KMS-11 (cell line): ENCODE measurements around the gene HECTD1.

Source experiments
- H2AFZ ChIP-seq: fragments of 200-600 bp; sonication (generic); 2 replicates; pipeline ENCODE4 v1.6.1; 2016; ENCODE audit warnings: antibody characterized with exemption, mixed run types, low read depth
- H3K27ac ChIP-seq: fragments of 200-600 bp; sonication (generic); 2 replicates; pipeline ENCODE4 v1.6.1; 2016; ENCODE audit warnings: mild to moderate bottlenecking, mixed run types
- H3K27me3 ChIP-seq: fragments of 200-600 bp; sonication (generic); 2 replicates; pipeline ENCODE4 v1.6.1; 2017; ENCODE audit warnings: mild to moderate bottlenecking, low read depth, mixed run types, moderate library complexity; ENCODE audit not compliant: insufficient read depth
- H3K36me3 ChIP-seq: fragments of 200-600 bp; sonication (generic); 2 replicates; pipeline ENCODE4 v1.6.1; 2017; ENCODE audit warnings: mild to moderate bottlenecking, mixed run types; ENCODE audit not compliant: insufficient read depth
- H3K4me1 ChIP-seq: fragments of 200-600 bp; sonication (generic); 2 replicates; pipeline ENCODE4 v1.6.1; 2016; ENCODE audit warnings: mild to moderate bottlenecking, low read depth, mixed run types; ENCODE audit not compliant: poor library complexity, severe bottlenecking
- H3K4me2 ChIP-seq: fragments of 200-600 bp; sonication (generic); 2 replicates; pipeline ENCODE4 v1.7.0; 2016; ENCODE audit warnings: mild to moderate bottlenecking, mixed run types
- H3K4me3 ChIP-seq: fragments of 200-600 bp; sonication (generic); IDR thresholded peaks from 2 replicates; pipeline ENCODE4 v1.6.1; 2017; ENCODE audit warnings: low read depth, low read length, mixed read lengths; ENCODE audit not compliant: insufficient read depth
- H3K79me2 ChIP-seq: fragments of 200-600 bp; sonication (generic); 2 replicates; pipeline ENCODE4 v1.6.1; 2016; ENCODE audit warnings: low read depth, mixed run types; ENCODE audit not compliant: insufficient read depth
- H3K9ac ChIP-seq: fragments of 200-600 bp; sonication (generic); 2 replicates; pipeline ENCODE4 v1.6.1; 2016; ENCODE audit warnings: mild to moderate bottlenecking, mixed run types
- H4K20me1 ChIP-seq: fragments of 200-600 bp; sonication (generic); 2 replicates; pipeline ENCODE4 v1.6.1; 2016; ENCODE audit warnings: mild to moderate bottlenecking, mixed run types; ENCODE audit not compliant: insufficient read depth
- CTCF ChIP-seq: fragments of 200-600 bp; sonication (generic); conservative IDR thresholded peaks from 2 replicates; pipeline ENCODE4 v1.6.1; 2017; ENCODE audit warnings: low read depth, mild to moderate bottlenecking, antibody characterized with exemption, low read length, moderate library complexity, mixed read lengths

The HECTD1 gene

GRCh38 chr14:31172084-31172483, 35.5 kb downstream of the HECTD1 start:
- Histone ChIP-seq H3K4me2 (no peak overlapping the region), H3K9ac (no peak overlapping the region), H4K20me1 (no peaks in the 10 kb centered on the region), H3K4me3 (no peak overlapping the region), H3K36me3 (no peaks in the 10 kb centered on the region), H3K27ac (no peak overlapping the region), H3K79me2 (no peaks in the 10 kb centered on the region), H3K27me3 (no peaks in the 10 kb centered on the region), H2AFZ (no peak overlapping the region), H3K4me1 (no peaks in the 10 kb centered on the region)
- TF ChIP-seq CTCF, result no peak

DNA sequence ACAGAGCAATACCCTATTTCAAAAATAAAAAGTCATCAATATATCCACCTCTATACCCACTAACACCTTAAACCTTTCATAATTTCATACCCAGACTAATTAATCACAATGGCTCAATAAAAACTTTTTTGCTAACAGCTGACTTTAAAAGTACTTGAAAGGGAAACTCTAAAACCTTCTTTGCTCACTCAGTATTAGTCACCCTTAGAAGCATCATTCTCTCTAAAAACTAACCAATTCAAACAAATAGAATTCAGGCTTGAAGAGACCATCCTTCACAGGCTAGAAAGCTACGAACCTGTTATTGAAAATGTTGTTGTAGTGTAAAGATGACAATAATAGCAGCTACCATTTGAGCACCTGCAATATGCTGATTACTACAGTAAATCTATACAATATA, 37.2 kb downstream of the HECTD1 start:
- Histone ChIP-seq H3K79me2 (no peaks in the 10 kb centered on the region), H3K36me3 (no peaks in the 10 kb centered on the region), H3K9ac (no peak overlapping the region), H3K4me2 (no peak overlapping the region), H4K20me1 (no peaks in the 10 kb centered on the region), H3K4me1 (no peaks in the 10 kb centered on the region), H2AFZ (no peak overlapping the region), H3K27ac (no peak overlapping the region), H3K27me3 (no peaks in the 10 kb centered on the region), H3K4me3 (no peak overlapping the region)
- no peak for TF ChIP-seq CTCF

DNA sequence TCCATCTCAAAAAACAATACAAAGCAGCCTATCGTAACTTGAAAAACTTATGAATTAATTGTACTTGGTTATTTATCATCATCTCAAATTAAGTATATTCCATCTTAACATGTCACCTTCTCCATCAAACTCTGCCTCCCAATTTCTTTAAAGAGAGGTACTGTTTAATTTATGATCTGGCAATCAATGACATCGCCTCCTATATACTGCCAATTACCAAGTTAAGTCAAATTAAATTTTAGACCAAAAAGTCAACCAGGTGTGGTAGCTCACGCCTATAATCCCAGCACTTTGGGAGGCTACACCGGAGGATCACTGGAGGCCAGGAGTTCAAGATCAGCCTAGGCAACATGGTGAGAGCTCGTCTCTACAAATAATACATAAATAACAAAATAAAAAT, 37.7 kb downstream of the HECTD1 start:
- H3K4me3 ChIP-seq, result no peak overlapping the region
- no peak overlapping the region for H3K9ac ChIP-seq
- H3K4me1 ChIP-seq, result no peaks in the 10 kb centered on the region
- H2AFZ ChIP-seq, result no peak overlapping the region
- TF ChIP-seq CTCF, result no peak
- no peak overlapping the region for H3K4me2 ChIP-seq
- H3K36me3 ChIP-seq, result no peaks in the 10 kb centered on the region
- no peaks in the 10 kb centered on the region for H4K20me1 ChIP-seq
- no peaks in the 10 kb centered on the region for H3K79me2 ChIP-seq
- H3K27me3 ChIP-seq, result no peaks in the 10 kb centered on the region
- H3K27ac ChIP-seq, result no peak overlapping the region

DNA sequence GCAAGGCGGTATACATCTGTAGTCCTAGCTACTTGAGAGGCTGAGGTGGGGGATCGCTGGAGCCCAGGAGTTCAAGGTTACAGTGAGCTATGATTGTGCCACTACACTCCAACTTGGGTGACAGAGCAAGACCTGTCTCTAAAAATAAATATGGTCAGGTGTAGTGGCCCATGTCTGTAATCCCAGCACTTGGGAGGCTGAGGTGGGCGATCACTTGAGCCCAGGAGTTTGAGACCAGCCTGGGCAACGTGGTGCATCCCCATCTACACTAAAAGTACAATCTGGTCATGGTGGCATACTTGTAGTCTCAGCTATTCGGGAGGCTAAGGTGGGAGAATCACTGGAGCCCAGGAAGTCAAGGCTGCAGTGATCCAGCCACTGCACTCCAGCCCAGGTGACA, 40.6 kb downstream of the HECTD1 start:
- Histone ChIP-seq H3K9ac (no peak overlapping the region), H3K4me1 (no peaks in the 10 kb centered on the region), H3K27me3 (no peaks in the 10 kb centered on the region), H3K27ac (no peak overlapping the region), H3K36me3 (no peaks in the 10 kb centered on the region), H2AFZ (no peak overlapping the region), H4K20me1 (no peaks in the 10 kb centered on the region), H3K4me2 (no peak overlapping the region), H3K4me3 (no peak overlapping the region), H3K79me2 (no peaks in the 10 kb centered on the region)
- no peak for TF ChIP-seq CTCF

GRCh38 chr14:31166271-31166561, 41.4 kb downstream of the HECTD1 start:
- Histone ChIP-seq H4K20me1 (no peaks in the 10 kb centered on the region), H3K27ac (no peak overlapping the region), H2AFZ (no peak overlapping the region), H3K4me1 (no peaks in the 10 kb centered on the region), H3K4me2 (no peak overlapping the region), H3K9ac (no peak overlapping the region), H3K27me3 (no peaks in the 10 kb centered on the region), H3K4me3 (no peak overlapping the region), H3K36me3 (no peaks in the 10 kb centered on the region), H3K79me2 (no peaks in the 10 kb centered on the region)
- TF ChIP-seq CTCF, result no peak
